RWPE2 (cell line): ENCODE data around the gene GNL3.

ENCODE experiments used
- ATAC-seq: fragments of 200-7000 bp; cut with Tn5 transposase; 3 replicates; pipeline ENCODE4 v1.9.1; 2021; ENCODE audit warnings: low read depth
- DNase-seq: peaks from one replicate; pipeline ENCODE4 v3.0.0-alpha.2; 2020; ENCODE audit warnings: low spot score
- H3K27ac ChIP-seq: fragments of 450-650 bp; 2 replicates; pipeline ENCODE4 v1.5.1; 2017; ENCODE audit warnings: mild to moderate bottlenecking; ENCODE audit not compliant: poor library complexity, severe bottlenecking
- H3K27me3 ChIP-seq: fragments of 250-450 bp; sonication (Bioruptor Pico); 2 replicates; pipeline ENCODE4 v1.5.1; 2021; ENCODE audit warnings: mild to moderate bottlenecking, moderate library complexity; ENCODE audit not compliant: insufficient read depth, poor library complexity, severe bottlenecking
- H3K36me3 ChIP-seq: fragments of 250-450 bp; sonication (Bioruptor Pico); 2 replicates; pipeline ENCODE4 v1.5.1; 2020; ENCODE audit warnings: low read depth, mild to moderate bottlenecking, moderate library complexity
- H3K4me1 ChIP-seq: fragments of 250-450 bp; sonication (Bioruptor Pico); 2 replicates; pipeline ENCODE4 v1.5.1; 2021; ENCODE audit warnings: mild to moderate bottlenecking, moderate library complexity; ENCODE audit not compliant: insufficient read depth, poor library complexity, severe bottlenecking
- H3K4me3 ChIP-seq: fragments of 250-450 bp; sonication (Bioruptor Pico); 2 replicates; pipeline ENCODE4 v1.5.1; 2021; ENCODE audit warnings: mild to moderate bottlenecking, moderate library complexity; ENCODE audit not compliant: severe bottlenecking
- H3K9me3 ChIP-seq: fragments of 250-450 bp; sonication (Bioruptor Pico); 2 replicates; pipeline ENCODE4 v1.5.1; 2021; ENCODE audit warnings: mild to moderate bottlenecking, moderate library complexity; ENCODE audit not compliant: severe bottlenecking
- TF ChIP-seq, protein P1 (sequence below): fragments of 450-650 bp; IDR thresholded peaks from one replicate; pipeline ENCODE4 v1.5.1; 2017; ENCODE audit warnings: mild to moderate bottlenecking, moderate library complexity; ENCODE audit not compliant: poor library complexity, severe bottlenecking

Gene GNL3

GRCh38 chr3:52733256-52733891, 47.5 kb downstream of the GNL3 start:
- no peaks in the 10 kb centered on the region for H3K27me3 ChIP-seq
- no peak for ATAC-seq
- TF ChIP-seq, protein P1, sequence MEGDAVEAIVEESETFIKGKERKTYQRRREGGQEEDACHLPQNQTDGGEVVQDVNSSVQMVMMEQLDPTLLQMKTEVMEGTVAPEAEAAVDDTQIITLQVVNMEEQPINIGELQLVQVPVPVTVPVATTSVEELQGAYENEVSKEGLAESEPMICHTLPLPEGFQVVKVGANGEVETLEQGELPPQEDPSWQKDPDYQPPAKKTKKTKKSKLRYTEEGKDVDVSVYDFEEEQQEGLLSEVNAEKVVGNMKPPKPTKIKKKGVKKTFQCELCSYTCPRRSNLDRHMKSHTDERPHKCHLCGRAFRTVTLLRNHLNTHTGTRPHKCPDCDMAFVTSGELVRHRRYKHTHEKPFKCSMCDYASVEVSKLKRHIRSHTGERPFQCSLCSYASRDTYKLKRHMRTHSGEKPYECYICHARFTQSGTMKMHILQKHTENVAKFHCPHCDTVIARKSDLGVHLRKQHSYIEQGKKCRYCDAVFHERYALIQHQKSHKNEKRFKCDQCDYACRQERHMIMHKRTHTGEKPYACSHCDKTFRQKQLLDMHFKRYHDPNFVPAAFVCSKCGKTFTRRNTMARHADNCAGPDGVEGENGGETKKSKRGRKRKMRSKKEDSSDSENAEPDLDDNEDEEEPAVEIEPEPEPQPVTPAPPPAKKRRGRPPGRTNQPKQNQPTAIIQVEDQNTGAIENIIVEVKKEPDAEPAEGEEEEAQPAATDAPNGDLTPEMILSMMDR: no peak
- DNase-seq: no peak
- H3K27ac ChIP-seq: no peak overlapping the region
- no peaks in the 10 kb centered on the region for H3K4me1 ChIP-seq
- no peak overlapping the region for H3K4me3 ChIP-seq
- peaks cover 71% of the 10 kb centered on the region for H3K36me3 ChIP-seq
- no peaks in the 10 kb centered on the region for H3K9me3 ChIP-seq

DNA sequence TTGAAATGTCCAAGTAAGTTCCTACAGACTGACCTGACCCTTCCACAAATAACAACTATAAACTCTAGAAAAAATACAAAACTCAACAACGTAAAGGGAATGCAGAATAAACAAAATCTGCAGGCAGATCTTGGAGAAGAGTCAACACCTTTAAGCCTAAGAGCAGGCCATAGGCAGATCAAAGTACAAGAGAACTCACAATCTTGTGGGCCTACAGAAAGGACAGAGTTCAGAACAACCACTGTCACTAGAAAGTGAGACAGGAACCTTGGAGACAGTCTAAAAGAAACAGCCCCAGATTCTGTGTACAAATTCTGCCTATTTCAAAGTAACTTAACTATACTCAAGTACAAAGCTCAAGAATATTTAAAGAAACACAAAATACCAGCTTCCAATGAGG, 53.9 kb downstream of the GNL3 start:
- no peaks in the 10 kb centered on the region for H3K4me1 ChIP-seq
- DNase-seq (no peak), ATAC-seq (no peak)
- peaks cover 89% of the 10 kb centered on the region for H3K36me3 ChIP-seq
- no peaks in the 10 kb centered on the region for H3K27me3 ChIP-seq
- H3K27ac ChIP-seq: no peak overlapping the region
- no peak overlapping the region for H3K4me3 ChIP-seq
- TF ChIP-seq, protein P1: no peak
- no peaks in the 10 kb centered on the region for H3K9me3 ChIP-seq

DNA sequence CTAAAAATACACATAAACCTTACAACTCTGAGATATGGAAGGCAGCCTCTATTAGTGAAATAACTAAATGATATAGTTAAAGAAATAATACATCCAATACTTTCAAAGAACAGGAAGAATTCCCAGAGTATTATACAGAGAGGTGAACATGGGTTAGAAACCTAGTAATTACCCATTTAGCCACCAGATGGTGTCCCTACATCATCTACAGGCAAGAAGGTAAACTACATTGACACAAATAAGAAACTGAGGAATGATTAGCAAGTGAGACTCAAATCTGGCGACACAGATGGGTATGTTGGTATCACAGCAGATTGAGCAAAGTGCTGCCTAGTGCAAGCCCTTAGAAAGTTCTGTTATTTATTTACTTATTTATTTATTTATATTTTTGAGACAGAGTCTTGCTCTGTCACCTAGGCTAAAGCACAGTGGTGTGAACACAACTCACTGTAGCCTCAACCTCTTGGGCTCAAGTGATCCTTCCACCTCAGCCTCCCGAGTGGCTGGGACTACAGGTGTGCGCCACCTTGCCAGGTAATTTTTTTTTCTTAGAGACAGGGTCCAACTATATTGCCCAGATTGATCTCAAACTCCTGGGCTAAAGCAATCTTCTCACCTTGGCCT, 56.7 kb downstream of the GNL3 start:
- peaks cover 86% of the 10 kb centered on the region for H3K36me3 ChIP-seq
- H3K4me3 ChIP-seq: no peak overlapping the region
- DNase-seq (no peak), ATAC-seq (peak; percentile 58; the same call in 2 of the 3 replicates)
- H3K27ac ChIP-seq: no peak overlapping the region
- TF ChIP-seq, protein P1: peak; percentile 74
- no peaks in the 10 kb centered on the region for H3K27me3 ChIP-seq
- no peaks in the 10 kb centered on the region for H3K4me1 ChIP-seq
- H3K9me3 ChIP-seq: no peaks in the 10 kb centered on the region

GRCh38 chr3:52743152-52743551, 57.3 kb downstream of the GNL3 start:
- Histone ChIP-seq H3K4me3 (no peak overlapping the region), H3K4me1 (no peaks in the 10 kb centered on the region), H3K27ac (no peak overlapping the region), H3K27me3 (no peaks in the 10 kb centered on the region), H3K36me3 (peaks cover 89% of the 10 kb centered on the region), H3K9me3 (no peaks in the 10 kb centered on the region)
- ATAC-seq: no peak
- TF ChIP-seq, protein P1: no peak
- no peak for DNase-seq

DNA sequence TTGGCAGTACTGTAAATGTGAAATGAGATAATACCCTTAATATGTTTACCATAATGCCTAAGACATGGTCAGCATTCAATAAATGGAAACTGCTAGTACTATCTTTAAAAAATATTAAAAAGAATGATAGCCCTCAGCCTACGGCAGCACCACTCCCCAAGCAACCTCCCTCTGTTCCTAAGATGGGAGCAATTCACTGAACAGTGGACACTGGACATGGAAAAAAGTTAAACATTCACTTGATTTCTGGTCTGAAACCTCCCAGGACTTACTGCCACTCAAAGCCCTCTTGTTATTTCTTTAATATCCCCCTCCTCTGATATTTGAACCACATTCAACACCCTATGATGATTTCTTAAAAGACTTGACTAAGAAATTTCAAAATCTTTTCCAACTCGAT, 57.9 kb downstream of the GNL3 start:
- Histone ChIP-seq H3K4me1 (no peaks in the 10 kb centered on the region), H3K27ac (no peak overlapping the region), H3K27me3 (no peaks in the 10 kb centered on the region), H3K9me3 (no peaks in the 10 kb centered on the region), H3K4me3 (no peak overlapping the region), H3K36me3 (peaks cover 90% of the 10 kb centered on the region)
- DNase-seq (no peak), ATAC-seq (no peak)
- TF ChIP-seq, protein P1: no peak
